DOHH2 (cell line): ENCODE results near the gene CENPN.
A peak's percentile ranks its signal among the peaks of the same experiment; 100 is the strongest.

Experiments used
- H3F3A ChIP-seq: fragments of 200-600 bp; sonication (generic), shearing (Covaris generic); 2 replicates; pipeline ENCODE4 v1.6.0; 2016; ENCODE audit warnings: antibody characterized with exemption, mild to moderate bottlenecking; ENCODE audit not compliant: control insufficient read depth, insufficient read depth
- H3K27ac ChIP-seq: fragments of 200-600 bp; sonication (generic); 2 replicates; pipeline ENCODE4 v1.5.1; 2014; ENCODE audit warnings: low read depth, mild to moderate bottlenecking, low read length, moderate library complexity
- H3K27me3 ChIP-seq: fragments of 200-600 bp; sonication (generic); 2 replicates; pipeline ENCODE4 v1.6.1; 2014; ENCODE audit warnings: mild to moderate bottlenecking, low read length, mixed read lengths; ENCODE audit not compliant: control insufficient read depth
- H3K36me3 ChIP-seq: fragments of 200-600 bp; sonication (generic); 2 replicates; pipeline ENCODE4 v1.6.1; 2014; ENCODE audit warnings: mild to moderate bottlenecking, low read length, moderate library complexity, mixed read lengths; ENCODE audit not compliant: control insufficient read depth
- H3K4me1 ChIP-seq: fragments of 200-600 bp; sonication (generic); 2 replicates; pipeline ENCODE4 v1.6.1; 2014; ENCODE audit warnings: mild to moderate bottlenecking, low read length, mixed read lengths; ENCODE audit not compliant: control insufficient read depth
- H3K4me2 ChIP-seq: fragments of 200-600 bp; sonication (generic); 2 replicates; pipeline ENCODE4 v1.6.0; 2014; ENCODE audit warnings: mild to moderate bottlenecking, low read length, moderate library complexity
- H3K4me3 ChIP-seq: fragments of 200-600 bp; sonication (generic); 2 replicates; pipeline ENCODE4 v1.5.1; 2014; ENCODE audit warnings: mild to moderate bottlenecking, low read length, mixed read lengths
- H3K79me2 ChIP-seq: fragments of 200-600 bp; sonication (generic); 2 replicates; pipeline ENCODE4 v1.6.1; 2014; ENCODE audit warnings: mild to moderate bottlenecking, low read length, mixed read lengths; ENCODE audit not compliant: control insufficient read depth
- H3K9me2 ChIP-seq: fragments of 200-600 bp; sonication (generic); replicated peaks from 2 replicates; pipeline ENCODE4 v1.6.1; 2014; ENCODE audit warnings: mild to moderate bottlenecking, low read length, mixed read lengths; ENCODE audit not compliant: control insufficient read depth
- H3K9me3 ChIP-seq: fragments of 200-600 bp; sonication (generic); 2 replicates; pipeline ENCODE4 v1.6.1; 2014; ENCODE audit warnings: antibody characterized with exemption, low read length, mixed read lengths; ENCODE audit not compliant: control insufficient read depth, insufficient read depth
- H4K20me1 ChIP-seq: fragments of 200-600 bp; sonication (generic); 2 replicates; pipeline ENCODE4 v1.6.0; 2014; ENCODE audit warnings: low read depth, mild to moderate bottlenecking, antibody characterized with exemption, low read length, moderate library complexity; ENCODE audit not compliant: control insufficient read depth, insufficient read depth
- CTCF ChIP-seq: fragments of 200-600 bp; sonication (generic); IDR thresholded peaks from one replicate; pipeline ENCODE4 v1.5.1; 2014; ENCODE audit warnings: antibody characterized with exemption, mild to moderate bottlenecking, low read depth, low read length; ENCODE audit not compliant: poor library complexity, severe bottlenecking
- EZH2phosphoT487 ChIP-seq: fragments of 200-600 bp; sonication (generic); IDR thresholded peaks from 2 replicates; pipeline ENCODE4 v1.6.1; 2017; ENCODE audit warnings: borderline replicate concordance, mild to moderate bottlenecking, antibody characterized with exemption, low read length, moderate library complexity, mixed read lengths

CENPN gene

GRCh38 chr16:81029930-81030604, 23.1 kb downstream of the CENPN start:
- Histone ChIP-seq H3K9me2 (no peaks in the 10 kb centered on the region), H3K27ac (no peak overlapping the region), H4K20me1 (no peaks in the 10 kb centered on the region), H3K4me2 (no peak overlapping the region), H3K27me3 (no peaks in the 10 kb centered on the region), H3K4me3 (no peak overlapping the region), H3K4me1 (no peaks in the 10 kb centered on the region), H3K79me2 (no peaks in the 10 kb centered on the region), H3K9me3 (no peaks in the 10 kb centered on the region), H3K36me3 (peaks cover 47% of the 10 kb centered on the region), H3F3A (peaks cover 12% of the 10 kb centered on the region; the same call in 1 of the 2 replicates)
- TF ChIP-seq CTCF (no peak), EZH2phosphoT487 (no peak)

- Histone ChIP-seq H4K20me1 (0 out of 2 replicates have a peak, but pooled peaks cover 3% of the 10 kb centered on the region), H3K27me3 (no peaks in the 10 kb centered on the region), H3K27ac (no peak within 1 kb of the TSS; the same call in 1 of the 2 replicates), H3F3A (peaks cover 12% of the 10 kb centered on the region; the same call in 1 of the 2 replicates), H3K36me3 (peaks cover 11% of the 10 kb centered on the region), H3K79me2 (peaks cover 38% of the 10 kb centered on the region), H3K9me3 (no peaks in the 10 kb centered on the region), H3K4me3 (peak within 1 kb of the TSS; percentile 84), H3K4me1 (peaks cover 13% of the 10 kb centered on the region), H3K9me2 (no peaks in the 10 kb centered on the region), H3K4me2 (peak within 1 kb of the TSS; percentile 90)
- no peak for TF ChIP-seq EZH2phosphoT487
- TF ChIP-seq CTCF, result peak; percentile 98
Observed at GRCh38 chr16:81035398-81035974, 28.5 kb downstream of the CENPN start, which contains the start of gene ATMIN. TSS of gene ATMIN (plus strand) at chr16:81035842. CDS start at chr16:81035871, 29 bp downstream.

GRCh38 chr16:81035975-81036750, 29.1 kb downstream of the CENPN start:
- TF ChIP-seq CTCF (no peak), EZH2phosphoT487 (no peak)
- Histone ChIP-seq H3K36me3 (peaks cover 9% of the 10 kb centered on the region), H3K9me3 (no peaks in the 10 kb centered on the region), H3K4me3 (peak overlapping the region; percentile 84), H3K9me2 (no peaks in the 10 kb centered on the region), H3K4me1 (peaks cover 13% of the 10 kb centered on the region), H3K4me2 (peak overlapping the region; percentile 90), H3F3A (peaks cover 11% of the 10 kb centered on the region; the same call in 1 of the 2 replicates), H3K27ac (no peak overlapping the region; the same call in 1 of the 2 replicates), H4K20me1 (0 out of 2 replicates have a peak, but pooled peaks cover 3% of the 10 kb centered on the region), H3K27me3 (no peaks in the 10 kb centered on the region), H3K79me2 (peaks cover 38% of the 10 kb centered on the region)
